Fibroblast of lung (primary cell): Measurements from ENCODE around the gene URI1.

Source experiments
- CTCF ChIP-seq, 2 donors: IDR thresholded peaks in 1 of 2; conservative IDR thresholded peaks in 1 of 2; 1 replicate in 1 of 2; 2 replicates in 1 of 2; pipeline ENCODE4 v1.5.1; 2011 to 2012; ENCODE audit warnings: low read length in 2 of 2, control low read depth in 1 of 2, inconsistent platforms in 1 of 2, low read depth in 1 of 2, mild to moderate bottlenecking in 1 of 2
- EZH2 ChIP-seq: IDR thresholded peaks from 2 replicates; pipeline ENCODE4 v1.5.1; 2012; ENCODE audit warnings: low read length, control low read depth, mild to moderate bottlenecking; ENCODE audit errors: missing control alignments

GRCh38 chr19:30001301-30001700, 59.3 kb downstream of the URI1 start:
- no peak for TF ChIP-seq CTCF (conservative IDR thresholded peaks at IDR 0.05 in 1 of 2, IDR thresholded peaks at IDR 0.05 in 1 of 2; ENCODE audit: low read depth in 1 of 2, low read length in 2 of 2)
- no peak for TF ChIP-seq EZH2
